GM12873 (cell line): ENCODE data around the gene TAF1B.
A peak's percentile ranks its signal among the peaks of the same experiment; 100 is the strongest.

Experiments
- TF ChIP-seq, protein P1 (sequence below): IDR thresholded peaks from 2 replicates; pipeline ENCODE4 v1.5.1; 2012; ENCODE audit warnings: low read depth, mild to moderate bottlenecking, moderate library complexity, low read length, control low read depth; ENCODE audit not compliant: insufficient read depth; ENCODE audit errors: missing control alignments

TAF1B gene

DNA sequence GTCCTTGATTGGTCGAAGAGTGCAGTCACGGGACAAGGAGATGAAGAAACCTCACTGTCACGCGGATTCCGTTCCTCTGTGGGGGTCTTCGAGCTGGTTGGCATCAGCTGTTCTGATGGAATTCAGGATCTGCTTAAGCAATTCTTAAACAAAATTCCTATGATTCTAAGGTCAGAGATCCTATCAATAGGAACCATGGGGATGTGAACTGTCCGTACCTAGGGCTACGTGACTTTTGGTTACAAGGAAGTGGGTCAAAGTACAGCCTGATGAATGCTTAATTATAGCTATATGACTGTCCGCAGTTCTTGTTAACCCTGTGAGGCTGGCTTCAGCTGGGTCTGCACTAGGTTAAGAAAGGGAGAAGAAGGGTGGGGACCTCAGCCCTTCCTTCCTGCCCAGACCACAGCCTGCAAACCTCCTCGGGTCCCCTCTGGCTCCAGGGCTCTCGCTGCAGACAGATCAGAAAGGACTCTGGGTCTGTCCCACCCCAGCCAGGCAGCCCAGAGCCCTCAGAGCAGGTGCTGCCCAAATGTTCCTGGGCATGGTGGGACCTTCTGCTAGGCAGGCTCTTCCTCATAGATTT lies 44.2 kb upstream of the TAF1B start:
- TF ChIP-seq, protein P1, sequence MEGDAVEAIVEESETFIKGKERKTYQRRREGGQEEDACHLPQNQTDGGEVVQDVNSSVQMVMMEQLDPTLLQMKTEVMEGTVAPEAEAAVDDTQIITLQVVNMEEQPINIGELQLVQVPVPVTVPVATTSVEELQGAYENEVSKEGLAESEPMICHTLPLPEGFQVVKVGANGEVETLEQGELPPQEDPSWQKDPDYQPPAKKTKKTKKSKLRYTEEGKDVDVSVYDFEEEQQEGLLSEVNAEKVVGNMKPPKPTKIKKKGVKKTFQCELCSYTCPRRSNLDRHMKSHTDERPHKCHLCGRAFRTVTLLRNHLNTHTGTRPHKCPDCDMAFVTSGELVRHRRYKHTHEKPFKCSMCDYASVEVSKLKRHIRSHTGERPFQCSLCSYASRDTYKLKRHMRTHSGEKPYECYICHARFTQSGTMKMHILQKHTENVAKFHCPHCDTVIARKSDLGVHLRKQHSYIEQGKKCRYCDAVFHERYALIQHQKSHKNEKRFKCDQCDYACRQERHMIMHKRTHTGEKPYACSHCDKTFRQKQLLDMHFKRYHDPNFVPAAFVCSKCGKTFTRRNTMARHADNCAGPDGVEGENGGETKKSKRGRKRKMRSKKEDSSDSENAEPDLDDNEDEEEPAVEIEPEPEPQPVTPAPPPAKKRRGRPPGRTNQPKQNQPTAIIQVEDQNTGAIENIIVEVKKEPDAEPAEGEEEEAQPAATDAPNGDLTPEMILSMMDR, result no peak

DNA sequence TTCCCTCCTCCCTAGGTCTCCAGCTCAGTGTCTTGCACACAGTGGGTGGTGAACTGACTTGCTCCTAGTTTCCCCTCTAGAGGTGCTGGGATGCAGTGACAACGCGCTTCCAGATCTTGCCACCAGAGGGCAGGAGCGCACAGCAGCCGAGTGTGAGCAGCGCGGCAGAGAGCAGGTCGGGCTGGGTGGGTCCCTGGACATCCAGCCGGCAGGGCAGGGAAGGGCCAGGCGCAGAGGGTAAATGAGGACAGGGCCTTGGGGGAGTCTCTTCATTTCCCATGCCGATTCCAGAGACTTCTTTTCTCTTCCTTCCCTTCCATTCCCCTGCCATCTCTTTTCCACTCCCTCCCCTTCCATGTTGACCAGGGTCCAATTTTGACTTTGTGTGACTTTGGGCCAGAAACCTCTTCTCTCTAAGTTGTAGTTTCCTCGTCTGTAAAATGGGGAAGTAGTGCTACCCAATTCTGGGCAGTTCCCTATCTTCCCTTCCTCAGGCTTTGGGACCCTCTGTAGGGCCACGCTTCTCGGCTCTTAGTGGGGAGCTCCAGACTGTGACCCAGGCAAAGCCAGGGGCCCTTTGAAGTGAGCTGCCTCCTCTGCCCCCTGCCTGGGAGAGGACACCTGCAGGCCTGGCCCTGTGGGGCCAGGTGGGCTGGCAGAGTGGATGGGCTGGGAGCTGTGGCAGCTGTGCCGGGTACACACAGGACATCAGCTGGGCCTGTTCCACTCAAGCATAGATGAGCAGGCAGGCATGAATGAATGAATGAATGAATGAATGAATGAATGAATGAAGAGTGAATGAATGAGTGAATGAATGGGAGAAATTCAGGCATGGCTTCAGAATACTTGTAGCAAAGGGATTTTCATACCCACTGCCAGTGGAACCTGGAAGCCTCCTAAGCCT lies 43.3 kb upstream of the TAF1B start:
- TF ChIP-seq, protein P1, result peak; percentile 98

DNA sequence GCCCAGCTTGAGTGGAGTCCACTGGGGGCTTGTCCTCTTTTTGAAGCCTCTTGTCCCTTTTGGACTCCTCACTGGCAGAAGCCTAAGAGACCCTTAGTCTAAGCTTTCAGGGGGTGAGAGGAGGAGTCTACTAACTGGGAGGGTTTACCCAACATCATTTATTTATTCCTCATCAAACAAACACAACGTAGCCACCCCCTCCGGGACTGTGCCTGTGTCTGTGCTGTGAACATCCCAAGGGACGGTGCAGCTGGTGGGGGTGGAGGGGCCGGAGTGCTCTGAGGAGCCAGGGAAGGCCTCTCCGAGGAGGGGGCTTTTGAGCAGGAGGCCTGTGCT lies 42.7 kb upstream of the TAF1B start:
- TF ChIP-seq, protein P1, result no peak

DNA sequence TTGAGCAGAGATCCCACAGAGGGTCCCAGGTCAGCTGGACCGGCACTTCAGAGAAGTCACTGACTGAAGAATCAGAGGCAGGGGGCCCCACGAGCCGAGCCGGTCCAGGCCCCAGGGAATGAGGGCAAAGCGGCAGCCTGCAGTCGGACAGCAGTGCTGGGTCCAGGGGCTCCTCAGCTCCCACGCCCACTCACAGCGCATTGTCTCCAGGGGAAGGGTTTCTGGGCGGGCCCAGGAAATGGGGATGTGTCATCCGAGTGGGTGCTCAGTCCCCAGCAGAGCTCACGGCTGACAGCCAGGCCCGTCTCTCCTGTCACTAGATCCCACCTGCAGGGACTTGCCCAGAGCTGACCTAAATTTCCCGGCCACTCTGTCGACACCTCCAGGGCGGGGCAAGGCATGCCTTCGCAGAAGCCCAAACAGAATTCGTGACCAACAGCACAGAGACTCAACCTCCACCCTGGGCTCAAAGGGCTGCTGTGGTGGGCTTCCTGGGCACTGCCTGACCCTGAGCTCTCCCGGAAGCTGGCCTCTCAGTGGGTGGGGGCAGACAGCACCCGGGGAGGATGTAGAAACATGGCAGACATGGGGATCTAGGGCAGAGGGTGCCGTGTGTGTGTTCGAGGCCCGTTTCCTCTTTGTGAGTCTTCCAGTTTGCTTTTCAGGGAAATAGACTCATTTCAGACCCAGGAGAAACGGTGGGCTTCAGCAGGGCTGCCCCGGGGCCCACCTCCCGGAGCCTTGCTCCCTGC lies 42.1 kb upstream of the TAF1B start:
- TF ChIP-seq, protein P1, result no peak

DNA sequence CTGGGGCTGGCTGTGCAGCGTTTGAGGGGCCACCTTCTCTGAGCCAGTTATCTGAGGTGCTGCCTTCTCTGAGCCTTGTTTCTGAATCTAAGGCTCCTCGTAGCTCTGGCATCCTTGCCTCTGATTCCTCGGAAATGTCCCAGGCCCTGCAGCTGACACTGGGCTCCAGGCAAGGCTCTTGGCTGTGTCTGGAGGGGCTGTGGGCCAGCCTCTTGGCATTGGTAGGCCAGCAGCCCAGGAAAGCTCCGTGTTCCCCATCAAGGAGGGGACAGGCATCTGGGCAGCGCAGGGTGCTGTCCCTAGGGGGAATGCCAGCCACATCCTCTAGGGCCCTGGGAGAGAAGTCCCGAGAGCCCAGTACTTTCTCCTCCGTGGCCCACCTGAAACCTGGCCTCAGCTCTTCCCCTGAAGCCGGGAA lies 40.7 kb upstream of the TAF1B start:
- TF ChIP-seq, protein P1, result no peak

DNA sequence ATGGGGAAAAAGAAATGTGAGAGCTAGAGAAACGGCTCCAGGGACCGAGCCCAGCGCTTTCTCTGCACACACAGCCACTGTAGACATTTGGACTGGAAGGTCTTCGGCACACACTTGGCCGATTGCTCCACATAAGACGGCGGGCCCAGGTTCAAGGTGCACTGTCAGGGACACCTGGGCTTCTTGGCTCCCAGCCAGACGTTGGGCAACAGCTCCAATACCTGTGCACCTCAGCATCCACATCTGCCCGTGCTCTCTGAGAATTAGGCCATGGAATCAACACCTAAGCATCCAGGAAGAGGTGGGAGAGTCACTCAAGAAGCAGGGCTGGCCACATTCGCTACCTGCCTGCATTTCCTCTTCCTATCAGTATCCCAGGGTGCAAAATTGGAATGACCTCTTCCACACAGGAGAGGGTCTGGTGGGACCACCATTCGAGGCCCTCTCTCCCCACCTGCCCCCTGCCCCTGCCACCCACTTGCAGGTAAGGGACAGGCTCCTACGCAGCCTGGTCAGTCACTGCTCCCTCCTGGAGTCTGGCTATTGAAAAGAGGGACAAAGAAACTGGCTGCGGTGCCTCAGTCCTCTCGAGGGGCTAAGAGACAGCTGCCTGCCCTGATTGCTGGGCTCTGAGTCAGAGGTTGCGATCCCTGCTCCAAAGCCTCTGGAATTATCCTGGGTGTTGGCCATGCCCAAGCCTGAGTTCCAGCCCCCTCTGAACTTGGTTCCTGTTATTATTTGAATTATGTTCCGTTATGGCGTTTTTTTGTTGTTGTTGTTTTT lies 40.1 kb upstream of the TAF1B start:
- TF ChIP-seq, protein P1, result no peak
